ENCODE data around the gene DAAM1.

DAAM1 gene

DNA sequence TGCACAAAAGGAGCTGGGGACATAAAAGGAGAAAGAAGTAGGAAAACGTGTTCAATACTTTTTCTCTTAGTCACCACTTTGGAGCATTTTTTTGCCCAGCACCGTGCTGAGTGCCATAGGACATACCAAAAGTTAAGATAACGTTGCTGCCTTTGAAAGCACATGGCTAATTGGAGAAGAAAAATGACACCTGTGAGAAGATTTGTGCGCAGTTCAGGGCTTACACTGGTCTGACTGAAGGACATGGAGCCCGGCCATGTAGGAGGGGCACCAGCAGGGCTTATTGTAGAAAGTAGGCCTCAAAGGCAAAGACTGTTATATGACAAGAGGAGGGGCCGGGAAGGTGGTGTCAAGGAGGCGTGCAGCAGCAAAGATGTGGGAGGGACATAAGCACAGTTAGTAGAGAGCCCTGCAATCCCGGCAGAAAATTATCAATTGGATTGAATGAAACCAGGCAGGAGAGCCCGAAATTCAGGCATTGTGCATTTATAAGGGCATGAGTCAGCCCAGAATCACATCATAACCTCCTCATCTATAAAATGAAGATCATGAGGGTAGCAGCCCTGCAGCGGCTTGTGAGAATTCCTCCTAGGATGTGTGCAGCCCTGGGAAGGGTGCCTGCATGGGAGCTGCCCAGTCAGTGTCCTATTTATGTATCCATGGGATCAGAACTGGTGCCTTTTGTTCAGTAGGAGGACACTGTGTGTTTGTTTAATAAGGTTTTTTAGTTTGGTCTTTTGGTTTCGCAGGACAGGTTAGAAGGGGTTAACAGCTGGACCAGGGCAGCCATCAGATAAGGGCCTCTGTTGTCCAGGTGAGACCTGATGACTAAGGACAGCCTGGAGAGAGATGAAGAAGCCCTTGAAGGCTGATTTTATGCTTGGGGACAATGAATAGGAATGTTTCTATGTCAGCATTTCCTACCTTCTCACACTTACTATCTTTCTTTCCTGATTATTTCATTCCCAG is 154.3 kb downstream of the DAAM1 start:
- no peak for DNase-seq (ENCODE audit: extremely low spot score)
- ChIA-PET POLR2A (no interaction called here), CTCF (no interaction called here)
- TF ChIP-seq LEF1 (IDR thresholded peaks at IDR 0.05; ENCODE audit: borderline replicate concordance) (no peak), NFRKB (IDR thresholded peaks at IDR 0.05) (no peak), SUZ12 (IDR thresholded peaks at IDR 0.05) (no peak), FOXM1 (IDR thresholded peaks at IDR 0.05; ENCODE audit: borderline replicate concordance) (no peak), ARNT (IDR thresholded peaks at IDR 0.05) (no peak), SP1 (IDR thresholded peaks at IDR 0.05) (no peak), HDGF (IDR thresholded peaks at IDR 0.05; ENCODE audit: borderline replicate concordance) (no peak), FOXK2 (IDR thresholded peaks at IDR 0.05) (no peak), TARDBP (IDR thresholded peaks at IDR 0.05) (no peak), BHLHE40 (IDR thresholded peaks at IDR 0.05; ENCODE audit: borderline replicate concordance) (no peak), ZNF384 (IDR thresholded peaks at IDR 0.05) (no peak), ELF4 (IDR thresholded peaks at IDR 0.05) (no peak), L3MBTL2 (conservative IDR thresholded peaks at IDR 0.05) (no peak), CTBP1 (IDR thresholded peaks at IDR 0.05; ENCODE audit: borderline replicate concordance) (no peak), FOXA1 (IDR thresholded peaks at IDR 0.05) (no peak)
- TF ChIP-seq, protein P1, sequence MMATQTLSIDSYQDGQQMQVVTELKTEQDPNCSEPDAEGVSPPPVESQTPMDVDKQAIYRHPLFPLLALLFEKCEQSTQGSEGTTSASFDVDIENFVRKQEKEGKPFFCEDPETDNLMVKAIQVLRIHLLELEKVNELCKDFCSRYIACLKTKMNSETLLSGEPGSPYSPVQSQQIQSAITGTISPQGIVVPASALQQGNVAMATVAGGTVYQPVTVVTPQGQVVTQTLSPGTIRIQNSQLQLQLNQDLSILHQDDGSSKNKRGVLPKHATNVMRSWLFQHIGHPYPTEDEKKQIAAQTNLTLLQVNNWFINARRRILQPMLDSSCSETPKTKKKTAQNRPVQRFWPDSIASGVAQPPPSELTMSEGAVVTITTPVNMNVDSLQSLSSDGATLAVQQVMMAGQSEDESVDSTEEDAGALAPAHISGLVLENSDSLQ (IDR thresholded peaks at IDR 0.05): no peak

DNA sequence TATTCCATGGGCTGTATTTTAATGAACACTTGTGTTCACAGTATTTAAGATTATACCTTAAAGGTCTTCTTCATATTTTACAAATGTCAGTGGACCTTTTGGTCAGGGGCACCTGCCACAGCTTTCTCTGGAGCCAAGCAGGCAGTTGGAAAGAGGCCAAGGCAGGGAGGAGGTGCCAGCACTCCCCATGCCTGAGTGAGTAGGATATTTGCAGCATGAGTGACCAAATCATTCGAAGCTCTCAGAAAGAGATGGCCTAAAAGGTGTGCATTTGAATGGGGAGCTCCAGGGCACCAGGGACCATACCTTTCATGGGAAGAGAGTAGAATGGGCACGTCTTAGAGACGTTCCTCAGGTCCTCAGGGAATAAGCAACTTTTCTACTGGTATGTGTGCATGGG is 155.1 kb downstream of the DAAM1 start:
- CTCF ChIA-PET: no interaction called here
- POLR2A ChIA-PET: no interaction called here
- no peak for DNase-seq (ENCODE audit: extremely low spot score)
- no peak for TF ChIP-seq TARDBP (IDR thresholded peaks at IDR 0.05)
- TF ChIP-seq ELF4 (IDR thresholded peaks at IDR 0.05): no peak
- no peak for TF ChIP-seq HDGF (IDR thresholded peaks at IDR 0.05; ENCODE audit: borderline replicate concordance)
- TF ChIP-seq FOXA1 (IDR thresholded peaks at IDR 0.05): no peak
- TF ChIP-seq ARNT (IDR thresholded peaks at IDR 0.05): no peak
- no peak for TF ChIP-seq SUZ12 (IDR thresholded peaks at IDR 0.05)
- no peak for TF ChIP-seq BHLHE40 (IDR thresholded peaks at IDR 0.05; ENCODE audit: borderline replicate concordance)

DNA sequence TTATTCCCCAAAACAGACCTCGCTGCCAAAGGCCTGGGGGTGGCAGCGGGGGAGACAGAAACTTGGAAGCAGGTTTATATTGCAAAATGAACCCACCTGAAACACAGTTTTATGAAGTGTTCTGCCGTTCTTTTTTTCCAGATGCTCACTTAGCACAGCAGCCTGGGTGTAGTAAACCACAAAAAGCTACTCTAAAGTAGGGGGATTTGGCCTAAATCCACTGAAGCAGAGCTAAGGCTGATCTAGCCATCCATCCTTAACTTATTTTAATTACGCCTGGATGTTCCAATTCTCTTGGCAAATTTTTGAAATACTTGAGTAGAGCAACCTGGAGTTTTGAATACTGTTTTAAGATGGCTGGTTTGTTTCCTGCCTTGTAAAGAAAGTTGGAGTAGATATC is 155.5 kb downstream of the DAAM1 start:
- POLR2A ChIA-PET: no interaction called here
- no peak for DNase-seq (ENCODE audit: extremely low spot score)
- TF ChIP-seq LEF1 (IDR thresholded peaks at IDR 0.05; ENCODE audit: borderline replicate concordance): no peak
- TF ChIP-seq, protein P1 (IDR thresholded peaks at IDR 0.05): no peak
- CTCF ChIA-PET: no interaction called here

DNA sequence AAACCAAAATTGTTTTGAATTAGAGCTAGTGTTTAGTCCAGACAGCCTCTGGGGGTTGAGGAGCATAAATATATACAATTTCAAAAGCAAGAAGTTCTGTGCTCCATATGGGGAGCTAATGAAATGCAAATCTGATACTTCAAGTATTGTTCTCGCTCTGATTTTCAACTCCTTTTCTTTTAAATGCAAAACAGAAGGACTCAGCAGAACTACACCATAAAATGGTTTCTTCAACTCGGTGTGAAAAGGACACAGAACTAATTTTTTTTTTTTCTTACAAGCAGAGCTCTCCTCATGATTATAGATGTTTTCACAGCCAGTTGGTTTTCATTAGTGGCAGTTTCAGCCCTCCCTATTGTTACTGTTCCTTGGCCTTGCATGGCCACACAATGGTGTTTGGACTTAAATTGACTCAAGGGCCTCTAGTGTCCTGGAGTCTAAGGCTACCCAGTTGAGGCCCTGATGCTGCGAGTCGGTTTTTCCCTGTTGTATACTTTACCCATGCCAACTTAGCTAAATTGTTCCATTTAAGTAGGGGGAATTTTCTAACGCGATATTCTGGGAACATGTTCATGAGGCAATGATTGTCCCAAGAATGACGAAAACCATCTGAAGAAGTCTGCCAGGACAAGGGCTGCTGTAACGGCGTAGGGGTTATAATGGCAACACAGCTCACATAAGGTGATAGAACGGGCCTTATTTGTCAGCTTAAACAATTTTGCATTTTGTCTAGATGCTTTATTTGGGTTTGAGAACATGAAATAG is 156.4 kb downstream of the DAAM1 start:
- CTCF ChIA-PET: no interaction called here
- POLR2A ChIA-PET: no interaction called here
- TF ChIP-seq ZNF384 (IDR thresholded peaks at IDR 0.05) (no peak), NFRKB (IDR thresholded peaks at IDR 0.05) (no peak), FOXM1 (IDR thresholded peaks at IDR 0.05; ENCODE audit: borderline replicate concordance) (no peak), HDGF (IDR thresholded peaks at IDR 0.05; ENCODE audit: borderline replicate concordance) (no peak), FOXK2 (IDR thresholded peaks at IDR 0.05) (no peak), ELF4 (IDR thresholded peaks at IDR 0.05) (no peak), ARNT (IDR thresholded peaks at IDR 0.05) (no peak)
- TF ChIP-seq, protein P1 (IDR thresholded peaks at IDR 0.05): no peak
- DNase-seq (ENCODE audit: extremely low spot score): no peak

DNA sequence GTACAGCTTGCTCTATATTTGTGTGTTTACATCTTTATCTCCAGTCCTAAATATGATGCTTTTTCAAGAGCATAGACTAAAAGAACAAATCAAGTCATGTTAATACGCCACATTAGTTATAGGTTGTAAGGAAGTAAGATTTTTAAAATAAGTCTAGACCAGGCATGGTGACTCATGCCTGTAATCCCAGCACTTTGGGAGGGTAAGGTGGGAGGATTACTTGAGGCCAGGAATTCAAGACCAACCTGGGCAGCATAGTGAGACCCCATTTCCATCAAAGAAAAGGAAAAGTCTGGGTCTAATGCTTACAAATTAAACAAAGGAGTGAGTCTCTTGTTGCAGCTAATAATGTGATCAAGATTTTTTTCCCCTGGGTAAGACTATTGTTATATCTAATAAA is 157.9 kb downstream of the DAAM1 start:
- DNase-seq (ENCODE audit: extremely low spot score): no peak
- CTCF ChIA-PET: no interaction called here
- no peak for TF ChIP-seq FOXM1 (IDR thresholded peaks at IDR 0.05; ENCODE audit: borderline replicate concordance)
- no peak for TF ChIP-seq SUZ12 (IDR thresholded peaks at IDR 0.05)
- TF ChIP-seq FOXA1 (IDR thresholded peaks at IDR 0.05): no peak
- no peak for TF ChIP-seq TARDBP (IDR thresholded peaks at IDR 0.05)
- TF ChIP-seq CTBP1 (IDR thresholded peaks at IDR 0.05; ENCODE audit: borderline replicate concordance): no peak
- no peak for TF ChIP-seq L3MBTL2 (conservative IDR thresholded peaks at IDR 0.05)
- TF ChIP-seq, protein P1 (IDR thresholded peaks at IDR 0.05): no peak
- POLR2A ChIA-PET: no interaction called here

All from HEK293T (cell line).